Measurements from ENCODE around the gene SPHK1. TPM values are rescaled to one million over a fixed set of nuclear protein-coding genes. Genes with fewer than 3 reads are reported as not detected.

The SPHK1 gene
- polyA plus RNA-seq, 1 of the 3 experiments (the other 2 are of a cell fraction) = 12.3 TPM

DNA sequence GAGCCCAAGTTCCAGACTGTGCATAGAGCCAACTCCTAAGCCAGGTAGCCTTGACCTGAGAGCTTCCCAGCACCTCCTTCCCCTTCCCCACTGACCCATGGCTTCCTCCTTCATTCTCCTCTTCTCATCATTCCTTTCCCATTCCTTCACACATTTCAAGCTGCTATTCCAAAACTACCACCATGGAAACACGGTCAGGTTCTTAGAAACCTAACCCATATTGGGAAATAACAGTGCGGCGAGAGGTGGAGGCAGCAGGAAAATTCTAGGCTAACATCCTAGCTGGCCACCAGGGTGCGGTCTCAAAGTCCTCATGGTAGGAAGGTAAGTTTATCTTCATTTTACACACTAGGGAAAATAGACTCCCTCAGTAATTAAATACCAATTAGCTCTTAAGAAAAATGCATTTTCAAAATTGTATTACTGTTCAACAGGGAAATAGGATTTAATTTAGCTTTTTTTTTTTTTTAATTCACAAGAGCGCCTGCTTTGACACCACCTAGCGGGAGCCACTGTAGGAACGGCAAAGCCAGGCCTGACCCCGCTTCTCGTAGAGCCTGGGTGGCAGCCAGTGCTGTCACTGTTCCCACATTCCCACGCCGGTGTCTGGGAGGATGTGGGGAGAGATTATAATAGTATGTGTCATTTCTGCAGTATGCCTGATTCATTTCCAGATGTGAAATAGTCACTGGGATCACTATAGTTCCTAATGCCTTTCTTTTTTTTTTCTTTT is 14.0 kb upstream of the SPHK1 start:
- Histone ChIP-seq H3K9ac (peak overlapping the region; percentile 40; the same call in 1 of the 2 replicates), H3K27ac (ENCODE audit: low read depth in 2 of 2, low read length in 1 of 2) (peak overlapping the region in 1 of 2 experiments; percentile 87; a peak in 2 of 4 replicates), H3K9me2 (no peaks in the 10 kb centered on the region), H3K9me3 (no peaks in the 10 kb centered on the region), H3K27me3 (ENCODE audit: insufficient read depth) (no peaks in the 10 kb centered on the region), H3K36me3 (replicated peaks in 1 of 2; ENCODE audit: control insufficient read depth in 1 of 2, insufficient read depth in 2 of 2, low read length in 1 of 2) (no peaks in the 10 kb centered on the region), H3K79me2 (ENCODE audit: insufficient read depth) (no peaks in the 10 kb centered on the region), H3K4me1 (ENCODE audit: control insufficient read depth in 1 of 2, insufficient read depth in 2 of 2, low read depth in 1 of 2, low read length in 1 of 2) (peaks cover 7 to 24% of the 10 kb centered on the region in 2 experiments; a peak in 2 of 4 replicates), H3K4me2 (peak overlapping the region; percentile 11; the same call in 1 of the 2 replicates), H3K4me3 (ENCODE audit: low read depth in 2 of 2, low read length in 1 of 2) (no peak overlapping the region), H2AFZ (ENCODE audit: low read depth) (0 out of 2 replicates have a peak overlapping the region, but pooled peaks have one; percentile 11), H3F3A (replicated peaks; ENCODE audit: insufficient read depth) (peaks cover 35% of the 10 kb centered on the region), H4K20me1 (ENCODE audit: insufficient read depth) (no peaks in the 10 kb centered on the region)
- CTCF ChIA-PET = interaction anchor here (0.9 to 6.1 kb wide), 23 partner anchors 8 to 356 kb away, joined by 3 to 114 read pairs (median 4); partner anchors contain the start of genes PRPSAP1, SPHK1 and UBE2O
- WGBS (ENCODE audit: low lambda C conversion rate) = 41% methylated on average over 11 of the region's 11 CpGs
- DNase-seq = peak; percentile 65
- POLR2A ChIA-PET = interaction anchor here (3.0 kb wide), 1 partner anchor 17 kb away, joined by 11 read pairs; the partner anchor contains the start of gene PRPSAP1
- TF ChIP-seq EP300 (IDR thresholded peaks at IDR 0.05; ENCODE audit: borderline replicate concordance in 1 of 2, low read depth in 1 of 2, low read length in 1 of 2) = peak in 1 of 2 experiments; percentile 73; a peak in 1 of 4 replicates
- TF ChIP-seq, protein P1, sequence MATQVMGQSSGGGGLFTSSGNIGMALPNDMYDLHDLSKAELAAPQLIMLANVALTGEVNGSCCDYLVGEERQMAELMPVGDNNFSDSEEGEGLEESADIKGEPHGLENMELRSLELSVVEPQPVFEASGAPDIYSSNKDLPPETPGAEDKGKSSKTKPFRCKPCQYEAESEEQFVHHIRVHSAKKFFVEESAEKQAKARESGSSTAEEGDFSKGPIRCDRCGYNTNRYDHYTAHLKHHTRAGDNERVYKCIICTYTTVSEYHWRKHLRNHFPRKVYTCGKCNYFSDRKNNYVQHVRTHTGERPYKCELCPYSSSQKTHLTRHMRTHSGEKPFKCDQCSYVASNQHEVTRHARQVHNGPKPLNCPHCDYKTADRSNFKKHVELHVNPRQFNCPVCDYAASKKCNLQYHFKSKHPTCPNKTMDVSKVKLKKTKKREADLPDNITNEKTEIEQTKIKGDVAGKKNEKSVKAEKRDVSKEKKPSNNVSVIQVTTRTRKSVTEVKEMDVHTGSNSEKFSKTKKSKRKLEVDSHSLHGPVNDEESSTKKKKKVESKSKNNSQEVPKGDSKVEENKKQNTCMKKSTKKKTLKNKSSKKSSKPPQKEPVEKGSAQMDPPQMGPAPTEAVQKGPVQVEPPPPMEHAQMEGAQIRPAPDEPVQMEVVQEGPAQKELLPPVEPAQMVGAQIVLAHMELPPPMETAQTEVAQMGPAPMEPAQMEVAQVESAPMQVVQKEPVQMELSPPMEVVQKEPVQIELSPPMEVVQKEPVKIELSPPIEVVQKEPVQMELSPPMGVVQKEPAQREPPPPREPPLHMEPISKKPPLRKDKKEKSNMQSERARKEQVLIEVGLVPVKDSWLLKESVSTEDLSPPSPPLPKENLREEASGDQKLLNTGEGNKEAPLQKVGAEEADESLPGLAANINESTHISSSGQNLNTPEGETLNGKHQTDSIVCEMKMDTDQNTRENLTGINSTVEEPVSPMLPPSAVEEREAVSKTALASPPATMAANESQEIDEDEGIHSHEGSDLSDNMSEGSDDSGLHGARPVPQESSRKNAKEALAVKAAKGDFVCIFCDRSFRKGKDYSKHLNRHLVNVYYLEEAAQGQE (IDR thresholded peaks at IDR 0.05; ENCODE audit: low read depth, low read length) = no peak
- no peak for TF ChIP-seq TAF1 (IDR thresholded peaks at IDR 0.05; ENCODE audit: borderline replicate concordance, low read depth, low read length)
- TF ChIP-seq TEAD4 (IDR thresholded peaks at IDR 0.05; ENCODE audit: borderline replicate concordance, insufficient read depth) = peak; percentile 57; the same call in 1 of the 2 replicates
- TF ChIP-seq NRF1 (IDR thresholded peaks at IDR 0.05; ENCODE audit: low read depth, low read length) = no peak
- no peak for TF ChIP-seq RFX5 (IDR thresholded peaks at IDR 0.05; ENCODE audit: low read length)
- 0 out of 2 replicates have a peak, but pooled peaks have one; percentile 25 for TF ChIP-seq MXI1 (IDR thresholded peaks at IDR 0.05; ENCODE audit: low read depth, low read length)
- TF ChIP-seq, protein P2, sequence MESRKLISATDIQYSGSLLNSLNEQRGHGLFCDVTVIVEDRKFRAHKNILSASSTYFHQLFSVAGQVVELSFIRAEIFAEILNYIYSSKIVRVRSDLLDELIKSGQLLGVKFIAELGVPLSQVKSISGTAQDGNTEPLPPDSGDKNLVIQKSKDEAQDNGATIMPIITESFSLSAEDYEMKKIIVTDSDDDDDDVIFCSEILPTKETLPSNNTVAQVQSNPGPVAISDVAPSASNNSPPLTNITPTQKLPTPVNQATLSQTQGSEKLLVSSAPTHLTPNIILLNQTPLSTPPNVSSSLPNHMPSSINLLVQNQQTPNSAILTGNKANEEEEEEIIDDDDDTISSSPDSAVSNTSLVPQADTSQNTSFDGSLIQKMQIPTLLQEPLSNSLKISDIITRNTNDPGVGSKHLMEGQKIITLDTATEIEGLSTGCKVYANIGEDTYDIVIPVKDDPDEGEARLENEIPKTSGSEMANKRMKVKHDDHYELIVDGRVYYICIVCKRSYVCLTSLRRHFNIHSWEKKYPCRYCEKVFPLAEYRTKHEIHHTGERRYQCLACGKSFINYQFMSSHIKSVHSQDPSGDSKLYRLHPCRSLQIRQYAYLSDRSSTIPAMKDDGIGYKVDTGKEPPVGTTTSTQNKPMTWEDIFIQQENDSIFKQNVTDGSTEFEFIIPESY (IDR thresholded peaks at IDR 0.05; ENCODE audit: borderline replicate concordance, low read depth) = no peak
- no peak for TF ChIP-seq MEF2A (IDR thresholded peaks at IDR 0.05; ENCODE audit: borderline replicate concordance, low read depth)
- TF ChIP-seq, protein P3, sequence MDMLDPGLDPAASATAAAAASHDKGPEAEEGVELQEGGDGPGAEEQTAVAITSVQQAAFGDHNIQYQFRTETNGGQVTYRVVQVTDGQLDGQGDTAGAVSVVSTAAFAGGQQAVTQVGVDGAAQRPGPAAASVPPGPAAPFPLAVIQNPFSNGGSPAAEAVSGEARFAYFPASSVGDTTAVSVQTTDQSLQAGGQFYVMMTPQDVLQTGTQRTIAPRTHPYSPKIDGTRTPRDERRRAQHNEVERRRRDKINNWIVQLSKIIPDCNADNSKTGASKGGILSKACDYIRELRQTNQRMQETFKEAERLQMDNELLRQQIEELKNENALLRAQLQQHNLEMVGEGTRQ (IDR thresholded peaks at IDR 0.05; ENCODE audit: borderline replicate concordance, low read depth, low read length) = no peak
- peak; percentile 88 for TF ChIP-seq FOSL2 (IDR thresholded peaks at IDR 0.05; ENCODE audit: borderline replicate concordance, low read depth)
- TF ChIP-seq, protein P4, sequence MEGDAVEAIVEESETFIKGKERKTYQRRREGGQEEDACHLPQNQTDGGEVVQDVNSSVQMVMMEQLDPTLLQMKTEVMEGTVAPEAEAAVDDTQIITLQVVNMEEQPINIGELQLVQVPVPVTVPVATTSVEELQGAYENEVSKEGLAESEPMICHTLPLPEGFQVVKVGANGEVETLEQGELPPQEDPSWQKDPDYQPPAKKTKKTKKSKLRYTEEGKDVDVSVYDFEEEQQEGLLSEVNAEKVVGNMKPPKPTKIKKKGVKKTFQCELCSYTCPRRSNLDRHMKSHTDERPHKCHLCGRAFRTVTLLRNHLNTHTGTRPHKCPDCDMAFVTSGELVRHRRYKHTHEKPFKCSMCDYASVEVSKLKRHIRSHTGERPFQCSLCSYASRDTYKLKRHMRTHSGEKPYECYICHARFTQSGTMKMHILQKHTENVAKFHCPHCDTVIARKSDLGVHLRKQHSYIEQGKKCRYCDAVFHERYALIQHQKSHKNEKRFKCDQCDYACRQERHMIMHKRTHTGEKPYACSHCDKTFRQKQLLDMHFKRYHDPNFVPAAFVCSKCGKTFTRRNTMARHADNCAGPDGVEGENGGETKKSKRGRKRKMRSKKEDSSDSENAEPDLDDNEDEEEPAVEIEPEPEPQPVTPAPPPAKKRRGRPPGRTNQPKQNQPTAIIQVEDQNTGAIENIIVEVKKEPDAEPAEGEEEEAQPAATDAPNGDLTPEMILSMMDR (IDR thresholded peaks at IDR 0.05) = peak; percentile 93
- no peak for TF ChIP-seq GABPA (IDR thresholded peaks at IDR 0.05; ENCODE audit: low read depth)
- peak; percentile 92 for TF ChIP-seq TCF12 (IDR thresholded peaks at IDR 0.05)
- TF ChIP-seq ELF1 (IDR thresholded peaks at IDR 0.05) = no peak
- peak; percentile 54; the same call in 1 of the 2 replicates for TF ChIP-seq RXRA (IDR thresholded peaks at IDR 0.05; ENCODE audit: borderline replicate concordance, low read depth)
- no peak for TF ChIP-seq YY1 (IDR thresholded peaks at IDR 0.05; ENCODE audit: low read depth)
- TF ChIP-seq JUND (IDR thresholded peaks at IDR 0.05) = peak; percentile 79
- no peak; the same call in 1 of the 2 replicates for TF ChIP-seq RAD21 (IDR thresholded peaks at IDR 0.05; ENCODE audit: low read length)
- no peak for TF ChIP-seq EZH2phosphoT487 (IDR thresholded peaks at IDR 0.05; ENCODE audit: borderline replicate concordance, low read depth)
- TF ChIP-seq FOXM1 (IDR thresholded peaks at IDR 0.05; ENCODE audit: low read depth) = no peak
- TF ChIP-seq, protein P5, sequence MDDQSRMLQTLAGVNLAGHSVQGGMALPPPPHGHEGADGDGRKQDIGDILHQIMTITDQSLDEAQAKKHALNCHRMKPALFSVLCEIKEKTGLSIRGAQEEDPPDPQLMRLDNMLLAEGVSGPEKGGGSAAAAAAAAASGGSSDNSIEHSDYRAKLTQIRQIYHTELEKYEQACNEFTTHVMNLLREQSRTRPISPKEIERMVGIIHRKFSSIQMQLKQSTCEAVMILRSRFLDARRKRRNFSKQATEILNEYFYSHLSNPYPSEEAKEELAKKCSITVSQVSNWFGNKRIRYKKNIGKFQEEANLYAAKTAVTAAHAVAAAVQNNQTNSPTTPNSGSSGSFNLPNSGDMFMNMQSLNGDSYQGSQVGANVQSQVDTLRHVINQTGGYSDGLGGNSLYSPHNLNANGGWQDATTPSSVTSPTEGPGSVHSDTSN (IDR thresholded peaks at IDR 0.05) = peak; percentile 74
- TF ChIP-seq, protein P6, sequence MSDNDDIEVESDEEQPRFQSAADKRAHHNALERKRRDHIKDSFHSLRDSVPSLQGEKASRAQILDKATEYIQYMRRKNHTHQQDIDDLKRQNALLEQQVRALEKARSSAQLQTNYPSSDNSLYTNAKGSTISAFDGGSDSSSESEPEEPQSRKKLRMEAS (IDR thresholded peaks at IDR 0.05; ENCODE audit: low read depth) = peak; percentile 46; the same call in 1 of the 2 replicates
